Globus pallidus (tissue), 1 donor: ENCODE data around the gene RADIL.

Source experiments
- DNase-seq: peaks from one replicate; pipeline ENCODE4 v3.0.0-alpha.2; 2015; ENCODE audit warnings: low spot score

The RADIL gene

DNA sequence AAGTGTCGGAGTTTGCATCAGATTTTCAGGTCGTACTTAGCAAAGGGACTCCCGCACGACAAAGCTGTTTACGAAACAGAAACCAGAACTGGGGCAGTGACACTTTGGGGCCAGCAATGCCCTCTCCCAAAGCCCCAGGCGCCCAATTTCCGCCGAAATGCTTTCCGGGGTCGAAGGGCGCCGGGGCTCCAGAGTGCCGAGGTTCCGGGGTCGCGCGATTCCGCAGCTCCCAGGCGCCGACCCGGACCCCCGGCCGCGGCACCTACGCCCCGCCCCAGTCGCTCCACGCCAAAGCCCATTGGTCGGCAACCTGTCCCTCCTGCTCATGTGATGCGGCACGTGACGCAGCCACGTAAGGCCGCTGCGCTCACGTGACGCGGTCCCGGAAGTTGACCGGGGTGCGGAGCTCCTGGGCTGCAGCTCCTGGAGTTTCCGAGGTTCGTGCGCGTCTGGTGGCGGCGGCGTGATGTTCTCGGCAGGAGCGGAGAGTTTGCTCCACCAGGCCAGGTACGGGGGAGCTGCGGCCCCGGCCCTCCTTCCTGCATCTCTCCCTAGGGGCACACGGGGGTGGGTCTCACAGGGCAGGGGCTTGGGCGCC is 108.2 kb downstream of the RADIL start, which contains the start of gene AP5Z1:
Gene AP5Z1, plus strand, starts transcription at position 374 of the 598 bp plus-strand sequence. Its CDS starts 93 bp downstream, at position 467.
- peak; percentile 95 for DNase-seq

DNA sequence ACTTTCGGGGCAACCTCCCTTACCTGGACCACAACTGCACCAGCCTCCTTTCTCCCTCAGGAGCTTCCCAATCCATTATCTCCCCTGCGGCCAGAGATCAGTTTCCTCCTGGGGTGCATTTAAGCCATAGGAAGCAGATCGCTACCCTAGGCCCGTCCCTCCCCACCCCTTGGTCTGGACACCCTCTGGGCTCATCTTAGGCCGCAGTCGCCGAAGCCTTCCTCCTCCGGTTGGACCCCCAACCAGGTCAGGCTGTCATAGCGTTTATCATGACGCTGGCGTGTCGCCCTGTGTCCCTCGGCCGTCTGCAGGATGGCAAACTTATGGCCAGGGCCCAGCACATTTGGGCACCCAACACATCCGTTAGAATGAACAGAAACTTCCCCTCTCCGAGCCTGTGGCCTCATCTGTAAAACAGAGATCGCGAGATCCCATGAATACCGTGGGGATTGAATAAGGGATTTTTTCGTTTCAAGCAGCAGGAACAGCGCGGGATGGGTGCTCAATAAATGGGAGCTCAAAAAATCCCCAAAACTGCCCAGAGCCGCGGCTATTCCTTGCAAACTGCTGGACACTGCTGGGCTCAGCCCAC is 108.8 kb downstream of the RADIL start:
- no peak for DNase-seq

DNA sequence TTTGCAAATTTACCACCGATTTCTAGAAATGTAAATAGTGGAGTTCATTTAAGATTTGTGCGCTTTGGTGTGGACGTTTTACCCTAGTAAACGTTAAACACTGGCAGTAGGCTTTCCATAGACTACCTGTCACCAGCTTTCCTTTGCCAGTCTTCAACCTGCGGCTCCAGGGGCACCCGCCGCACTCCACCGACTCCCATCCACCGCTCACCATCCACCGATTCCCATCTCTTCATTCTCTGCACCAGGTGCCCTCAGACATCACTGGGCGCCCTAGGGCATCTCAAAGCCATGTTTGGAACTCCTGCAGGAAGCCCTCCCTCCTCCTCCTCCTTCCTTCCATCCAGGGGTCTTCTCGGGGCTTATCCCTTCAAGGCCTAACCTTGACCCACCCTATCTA is 109.5 kb downstream of the RADIL start:
- no peak for DNase-seq

DNA sequence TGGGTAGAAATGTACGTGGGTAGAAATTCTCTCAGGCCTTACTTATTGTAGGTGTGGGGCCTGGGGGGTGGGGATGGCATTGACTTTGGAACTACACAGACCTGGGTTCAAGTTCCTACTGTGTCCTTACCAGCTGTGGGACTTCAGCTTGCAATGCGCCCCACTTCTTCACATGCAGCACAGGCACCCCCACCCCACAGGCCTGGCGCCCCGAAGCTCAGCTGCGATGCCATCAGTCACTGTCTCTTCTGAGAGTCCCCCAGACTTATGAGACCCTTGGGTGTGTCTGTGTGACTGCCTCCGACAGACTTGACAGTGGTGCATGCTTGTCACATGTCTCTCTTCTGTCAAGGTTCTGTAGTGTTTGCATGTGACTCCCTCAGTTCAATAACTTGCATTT is 111.2 kb downstream of the RADIL start:
- DNase-seq = no peak

DNA sequence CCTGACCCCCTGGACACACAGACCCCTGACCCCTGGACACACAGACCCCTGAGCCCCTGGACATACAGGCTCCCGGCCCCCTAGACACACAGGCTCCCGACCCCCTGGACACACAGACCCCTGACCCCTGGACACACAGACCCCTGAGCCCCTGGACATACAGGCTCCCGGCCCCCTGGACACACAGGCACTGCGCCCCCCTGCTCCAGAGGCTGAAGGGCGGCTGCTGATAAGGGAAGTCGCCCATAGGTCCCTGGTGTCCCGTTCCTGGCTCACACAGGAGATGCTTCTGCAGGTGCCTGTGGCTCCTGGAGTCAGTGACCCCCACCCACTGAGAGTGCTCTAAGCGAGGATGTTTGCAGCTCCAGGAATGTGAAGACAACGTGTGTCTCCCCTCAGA is 111.8 kb downstream of the RADIL start:
- DNase-seq = no peak

DNA sequence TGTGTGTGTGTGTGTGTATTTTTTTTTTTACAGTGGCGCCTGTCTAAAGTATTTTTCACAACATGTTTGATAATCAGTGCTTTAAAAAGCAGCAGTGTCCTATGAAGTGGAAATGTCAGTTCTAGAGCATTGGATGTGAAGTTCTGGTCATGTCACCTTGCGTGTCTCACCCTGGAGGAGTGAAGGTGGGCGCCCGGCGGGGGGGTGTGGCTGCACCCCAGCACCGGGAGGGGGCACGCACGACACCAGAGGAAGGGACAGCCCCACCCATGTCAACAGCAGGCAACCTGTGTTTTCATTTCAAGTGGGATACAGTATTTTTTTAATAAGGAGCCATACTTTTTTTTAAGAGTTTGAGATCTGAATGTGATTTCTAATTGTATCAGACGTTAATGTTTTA is 112.6 kb downstream of the RADIL start:
- no peak for DNase-seq

DNA sequence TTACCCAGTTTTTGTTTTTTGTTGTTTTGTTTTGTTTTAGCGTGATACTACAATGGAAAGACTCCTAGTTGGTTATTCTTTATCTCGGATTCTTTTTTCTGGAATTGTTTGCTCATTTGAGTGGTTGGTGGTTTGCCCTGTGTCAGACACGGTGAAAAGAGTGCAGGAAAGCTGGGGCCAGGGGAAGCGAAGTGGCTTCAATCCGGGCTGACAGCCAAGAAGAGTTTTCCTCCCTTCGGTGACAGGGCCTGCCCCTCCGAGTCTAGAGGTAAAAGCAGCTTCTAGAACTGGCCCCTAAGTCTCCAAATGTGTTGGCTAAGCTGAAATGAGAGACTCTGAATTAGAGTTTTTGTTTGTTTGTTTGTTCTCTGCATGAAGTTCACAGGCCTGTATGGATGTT is 113.8 kb downstream of the RADIL start:
- no peak for DNase-seq

DNA sequence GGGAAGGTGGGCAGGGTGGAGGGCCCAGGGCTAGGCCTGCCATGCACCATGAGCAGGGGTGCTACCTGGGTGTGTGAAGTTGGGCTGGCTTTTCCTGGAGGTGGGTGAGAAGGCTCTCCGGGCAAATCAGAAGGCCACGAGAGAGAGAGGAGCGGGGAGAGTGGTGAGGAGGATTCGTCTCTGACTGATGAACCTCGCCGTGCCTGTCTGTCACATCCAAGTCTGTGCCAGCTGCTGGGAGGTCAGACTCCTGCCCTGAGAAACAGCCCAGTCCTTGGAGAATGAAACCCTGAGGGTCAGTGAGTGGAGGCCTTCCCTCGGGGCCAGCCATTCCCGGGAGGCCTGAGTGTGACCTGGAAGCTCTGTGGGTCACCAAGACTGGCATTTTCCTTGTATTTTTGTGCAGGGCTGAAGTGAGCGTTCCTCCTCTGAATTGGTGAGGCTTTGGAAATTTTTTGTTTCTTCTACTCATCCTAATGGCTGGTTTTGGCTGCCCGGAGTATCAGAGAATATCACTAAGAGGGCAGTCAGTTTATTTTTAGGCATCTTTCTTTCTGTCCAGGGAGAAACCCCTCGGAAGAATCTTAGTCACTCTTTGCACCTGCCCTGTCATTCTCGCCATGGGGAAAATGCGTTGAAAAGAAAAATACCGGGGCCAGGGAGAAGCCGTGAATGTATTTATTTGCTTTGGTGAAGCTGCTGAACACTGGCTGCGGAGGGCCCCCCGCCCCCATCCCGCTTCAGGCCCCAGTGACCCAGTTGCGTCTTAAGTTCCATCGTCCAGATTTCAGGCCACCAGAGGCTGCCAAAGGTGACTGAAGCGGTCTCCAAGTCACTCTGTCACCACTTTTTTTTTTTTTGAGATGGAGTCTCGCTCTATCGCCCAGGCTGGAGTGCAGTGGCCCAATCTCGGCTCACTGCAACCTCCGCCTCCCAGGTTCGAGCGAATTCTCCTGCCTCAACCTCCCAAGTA is 114.6 kb downstream of the RADIL start:
- DNase-seq = no peak

DNA sequence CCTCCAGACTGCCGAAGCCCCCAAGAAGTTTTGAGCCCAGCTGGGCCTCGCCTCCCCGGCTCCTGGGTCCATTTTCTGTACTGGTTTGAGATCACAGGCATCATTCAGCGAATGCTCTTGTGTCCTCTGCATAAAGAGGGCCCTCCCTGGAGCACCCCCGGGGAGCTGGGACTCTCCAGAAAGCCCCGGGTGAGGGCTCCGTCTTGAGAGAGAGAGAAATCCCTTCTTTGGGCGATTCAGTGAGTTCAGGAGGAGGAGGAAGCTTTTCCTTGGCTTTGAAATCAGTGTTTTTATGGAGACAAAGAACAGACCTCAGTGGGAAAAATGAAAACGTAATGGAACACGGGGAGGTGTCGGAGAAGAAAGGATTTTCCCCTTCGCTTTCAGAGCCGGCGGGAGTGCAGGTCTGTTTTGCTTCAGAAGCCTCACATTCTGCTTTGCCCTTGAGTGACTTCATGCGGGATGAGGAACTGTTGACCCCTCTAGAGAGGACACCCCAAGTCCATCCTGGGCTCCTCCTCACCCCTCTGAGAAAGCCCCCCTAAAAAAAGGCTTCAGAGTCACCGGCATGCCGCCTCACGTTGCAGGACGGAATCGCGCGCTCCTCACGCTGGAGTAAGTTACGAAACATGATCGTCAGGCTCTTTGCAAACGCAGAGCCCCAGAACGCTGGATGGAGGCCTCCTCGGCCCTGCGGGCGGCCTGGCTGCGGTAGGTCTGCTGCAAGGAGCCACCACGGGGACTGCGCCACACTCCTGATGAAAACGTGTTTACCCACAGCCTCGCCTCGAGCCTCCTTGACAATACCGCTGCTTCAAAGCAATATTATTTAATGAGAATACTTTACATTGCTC is 116.6 kb downstream of the RADIL start:
- no peak for DNase-seq

DNA sequence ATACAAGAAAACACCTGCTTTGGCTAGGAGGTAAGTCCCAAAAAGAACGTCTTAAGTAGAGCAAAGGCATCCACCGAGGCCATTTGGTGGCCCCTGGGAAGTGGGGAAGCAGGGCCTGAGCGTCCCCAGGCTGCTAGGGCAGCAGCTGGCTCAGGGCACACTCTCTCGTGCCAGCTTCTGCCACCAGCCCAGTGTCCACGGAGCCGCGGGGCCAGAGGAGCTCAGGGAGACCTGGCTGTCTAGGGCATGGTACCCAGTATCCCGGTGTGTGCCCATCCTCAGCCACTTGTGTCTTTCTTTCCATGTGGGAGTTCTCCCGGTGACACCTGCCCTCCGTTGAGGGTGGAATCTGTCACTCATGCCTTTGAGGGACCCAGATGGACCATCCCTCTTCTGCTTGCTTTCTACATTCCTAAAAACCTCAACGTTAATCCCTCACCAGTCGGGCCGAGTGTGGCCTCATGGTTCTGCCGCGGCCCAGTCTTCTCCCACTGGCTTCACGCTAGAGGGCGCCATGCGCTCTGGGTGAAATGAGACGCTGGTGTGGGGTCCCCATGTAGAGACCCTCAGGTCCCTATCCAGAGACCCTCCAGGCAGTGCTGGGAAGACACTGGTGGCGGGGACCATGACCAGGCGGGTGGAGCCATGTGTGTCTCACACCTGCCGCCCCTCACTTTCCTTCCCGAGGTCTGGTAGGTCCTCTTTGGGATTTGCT is 117.6 kb downstream of the RADIL start:
- no peak for DNase-seq

DNA sequence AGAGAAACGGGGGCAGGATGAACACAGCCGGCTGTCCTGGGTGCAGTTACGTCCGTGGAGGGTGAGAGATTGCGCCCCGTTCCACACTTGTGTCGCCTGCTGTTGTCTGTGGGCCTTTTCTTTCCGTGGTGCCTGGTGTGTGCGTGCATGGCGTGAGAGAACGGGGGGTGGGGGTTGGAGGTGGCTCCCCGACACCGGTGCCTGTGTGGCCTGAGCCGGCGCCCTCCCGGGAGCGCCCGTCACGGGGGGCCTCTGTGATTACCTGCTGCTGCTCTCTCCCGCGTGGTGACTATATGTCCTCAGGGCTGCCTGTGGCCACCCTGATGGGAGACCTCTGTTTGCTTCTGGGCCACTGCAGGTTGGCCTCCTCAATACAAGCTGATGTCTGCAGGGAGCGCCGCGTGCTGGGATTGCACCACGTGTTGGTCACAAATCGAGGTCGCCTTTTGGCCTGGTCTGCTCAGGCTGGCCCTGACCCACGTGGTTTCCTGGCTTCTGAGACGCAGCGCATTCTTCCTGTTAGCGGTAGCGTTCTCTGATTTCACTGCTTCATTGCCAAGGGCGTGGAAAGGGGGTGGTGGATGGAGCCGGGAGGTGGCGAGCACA is 119.0 kb downstream of the RADIL start:
- DNase-seq = no peak

DNA sequence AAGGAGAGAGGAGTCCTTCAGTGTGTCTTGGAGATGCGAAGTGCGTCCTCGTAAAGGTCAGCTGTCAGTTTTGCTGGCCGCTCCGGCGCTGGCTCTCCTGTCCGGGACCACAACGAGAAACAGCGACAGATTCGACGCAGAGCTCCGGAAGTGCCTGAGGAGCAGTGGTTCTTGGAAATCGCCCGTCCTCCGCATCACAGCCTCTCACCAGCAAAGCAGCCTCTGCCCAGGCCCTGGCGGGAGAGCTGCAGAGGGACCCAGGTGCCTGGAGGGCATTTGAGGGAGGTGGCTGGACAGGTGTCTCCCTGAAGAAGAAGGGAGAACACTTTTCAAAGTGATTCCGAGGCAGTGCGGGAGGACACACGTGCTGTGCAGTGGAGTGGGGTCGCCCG is 119.7 kb downstream of the RADIL start:
- DNase-seq = no peak

DNA sequence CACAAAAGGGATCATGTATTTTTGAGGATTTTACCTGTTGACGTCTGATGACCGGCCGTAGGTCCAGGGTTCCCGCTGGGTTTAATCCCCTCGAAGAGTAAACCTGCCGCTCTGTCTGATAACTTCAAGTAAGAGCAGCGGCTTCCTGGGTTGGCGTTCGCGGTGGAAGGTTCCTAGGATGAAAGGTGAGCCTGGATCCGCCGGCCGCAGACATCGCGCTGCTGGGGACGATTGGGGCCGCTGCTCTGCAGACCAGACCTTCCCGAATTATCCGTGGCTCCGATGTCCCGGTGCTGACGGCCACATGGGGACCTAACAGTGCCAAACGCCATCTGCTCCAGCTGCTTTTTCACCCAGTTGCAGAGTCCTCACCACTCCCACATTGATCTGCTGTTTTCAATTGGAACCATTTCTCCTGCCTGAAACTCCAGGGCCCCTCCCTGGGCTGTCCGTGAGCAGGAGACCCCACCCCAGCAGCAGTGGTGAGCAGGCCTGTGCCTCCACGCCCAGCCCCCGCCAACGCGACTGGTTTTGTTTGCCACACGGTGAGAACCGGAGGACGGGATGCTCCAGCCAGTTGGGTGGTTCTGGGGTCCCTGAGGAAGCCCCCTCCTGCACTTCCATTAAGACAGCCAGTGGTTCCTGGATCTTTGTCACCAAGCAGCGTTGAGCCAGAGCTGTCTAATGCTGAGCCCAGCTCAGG is 120.3 kb downstream of the RADIL start:
- no peak for DNase-seq

DNA sequence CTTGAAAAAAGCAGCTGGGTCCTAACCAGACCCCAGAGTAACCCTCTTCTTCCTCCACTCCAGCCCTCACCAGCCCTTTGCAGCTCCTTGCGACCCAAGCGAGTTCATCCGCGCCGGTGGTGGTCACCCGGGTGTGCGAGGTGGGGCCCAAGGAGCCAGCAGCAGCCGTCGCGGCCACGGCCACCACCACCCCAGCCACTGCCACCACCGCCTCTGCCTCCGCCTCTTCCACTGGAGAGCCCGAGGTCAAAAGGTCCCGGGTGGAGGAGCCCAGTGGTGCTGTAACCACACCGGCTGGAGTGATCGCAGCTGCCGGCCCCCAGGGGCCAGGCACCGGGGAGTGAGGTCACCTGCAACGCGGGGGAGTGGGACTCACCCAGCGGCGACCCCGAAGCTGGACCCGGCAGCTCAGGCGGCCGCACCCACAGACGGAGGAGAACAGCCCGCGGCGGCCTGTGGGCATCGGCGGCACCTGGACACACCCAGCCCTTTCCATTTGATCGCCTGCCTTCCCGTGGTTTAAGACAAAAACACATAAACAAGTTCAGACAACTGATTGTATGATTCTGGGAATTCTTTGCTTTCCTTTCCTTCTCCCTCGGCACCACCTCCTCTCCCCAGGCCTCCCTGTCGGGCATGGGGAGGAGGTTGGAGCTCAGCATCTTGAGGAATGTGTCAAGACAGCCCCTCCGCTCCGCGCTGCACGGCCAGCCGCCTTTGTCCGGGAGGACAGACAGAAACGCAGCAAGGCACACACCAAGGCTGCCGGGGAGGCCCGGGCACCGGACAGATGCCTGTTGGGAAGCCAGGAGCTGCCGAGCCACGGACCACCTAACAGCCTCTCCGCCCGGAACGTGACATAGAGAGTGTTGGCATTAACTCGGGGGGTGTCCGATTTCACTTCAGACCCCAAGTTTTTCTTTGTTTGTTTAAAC is 121.1 kb downstream of the RADIL start:
- no peak for DNase-seq

DNA sequence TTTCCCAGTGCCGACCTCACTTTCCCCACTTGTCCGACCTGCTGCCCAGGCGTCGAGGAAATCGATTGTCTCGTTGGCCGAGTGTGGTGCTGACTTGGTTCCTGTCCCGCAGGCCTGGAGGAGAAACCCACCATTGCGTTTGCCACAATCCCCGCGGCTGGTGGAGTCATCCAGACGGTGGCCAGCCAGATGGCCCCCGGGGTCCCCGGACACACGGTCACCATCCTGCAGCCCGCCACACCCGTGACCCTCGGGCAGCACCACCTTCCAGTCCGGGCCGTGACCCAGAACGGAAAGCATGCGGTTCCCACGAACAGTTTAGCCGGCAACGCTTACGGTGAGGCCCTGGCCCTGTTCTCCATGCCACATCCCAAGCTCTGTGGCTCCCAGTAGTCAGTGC is 122.6 kb downstream of the RADIL start:
- DNase-seq = no peak

DNA sequence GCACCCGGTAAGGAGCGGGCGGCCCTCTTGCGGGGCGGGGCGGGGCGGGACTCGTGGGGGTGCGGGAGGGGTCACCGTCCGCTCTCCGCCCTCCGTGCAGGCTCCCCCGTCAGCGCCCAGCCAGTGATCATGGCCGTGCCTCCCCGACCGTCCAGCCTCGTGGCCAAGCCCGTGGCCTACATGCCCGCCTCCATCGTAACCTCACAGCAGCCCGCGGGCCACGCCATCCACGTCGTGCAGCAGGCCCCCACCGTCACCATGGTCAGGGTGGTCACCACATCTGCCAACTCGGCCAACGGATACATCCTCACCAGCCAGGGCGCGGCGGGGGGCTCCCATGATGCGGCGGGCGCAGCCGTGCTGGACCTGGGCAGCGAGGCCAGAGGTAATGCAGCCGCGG is 124.3 kb downstream of the RADIL start:
- no peak for DNase-seq

DNA sequence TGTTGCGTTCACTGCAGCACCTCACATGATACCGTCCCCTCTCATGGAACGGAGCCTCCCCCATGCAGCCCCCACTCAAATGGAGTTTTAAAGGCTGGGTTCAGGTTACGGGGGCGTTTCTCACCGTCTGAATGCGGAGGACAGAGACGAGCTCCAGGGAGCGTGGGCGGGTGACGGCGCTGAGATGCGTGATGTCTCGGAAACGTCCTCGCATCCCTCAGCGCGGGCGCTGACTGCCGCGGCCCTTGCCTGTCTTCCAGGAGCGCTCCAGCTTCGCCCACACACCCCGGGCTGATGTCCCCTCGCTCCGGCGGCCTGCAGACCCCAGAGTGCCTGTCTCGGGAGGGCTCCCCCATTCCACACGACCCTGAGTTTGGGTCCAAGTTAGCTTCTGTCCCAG is 124.7 kb downstream of the RADIL start:
- DNase-seq = no peak

DNA sequence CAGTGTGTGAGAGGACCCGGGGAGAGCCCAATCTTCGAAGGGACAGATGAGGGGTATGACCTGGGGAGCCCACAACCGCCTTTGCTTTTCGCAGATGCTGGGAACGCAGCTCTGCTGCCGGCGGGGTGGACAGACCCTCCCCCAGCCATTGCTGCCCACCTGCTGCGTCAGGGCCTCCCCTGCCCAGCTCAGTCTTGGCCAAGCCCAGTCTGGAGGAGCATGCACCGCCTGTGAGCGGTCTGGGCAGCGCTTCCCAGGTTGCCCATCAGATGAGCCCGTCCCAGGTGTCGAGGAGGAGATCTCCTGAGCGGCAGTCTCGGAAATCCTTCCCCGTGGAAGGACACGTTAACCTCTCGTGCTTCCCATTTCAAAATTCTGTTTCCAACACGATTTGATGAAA is 125.4 kb downstream of the RADIL start:
- no peak for DNase-seq

DNA sequence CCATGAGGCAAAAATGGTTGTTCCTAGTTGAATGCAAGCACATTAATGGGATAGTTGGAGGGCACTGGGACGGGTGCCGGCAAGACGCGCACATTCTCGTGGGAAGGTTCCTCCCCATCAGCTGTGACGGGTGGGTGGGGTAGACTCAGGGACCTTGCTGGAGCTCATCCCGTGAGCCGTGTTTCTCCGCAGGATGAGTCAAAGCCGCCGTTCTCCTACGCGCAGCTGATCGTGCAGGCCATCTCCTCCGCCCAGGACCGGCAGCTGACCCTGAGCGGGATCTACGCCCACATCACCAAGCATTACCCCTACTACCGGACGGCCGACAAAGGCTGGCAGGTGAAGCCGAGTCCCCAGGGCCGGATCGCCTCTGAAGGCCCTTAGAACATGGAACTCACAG is 128.5 kb downstream of the RADIL start:
- DNase-seq = no peak
